Right lobe of liver (tissue), 6 donors: Measurements from ENCODE around the gene PML. TPM values are rescaled to one million over a fixed set of nuclear protein-coding genes. Genes with fewer than 3 reads are reported as not detected.

Experiments
- ATAC-seq, 4 donors: fragments of 200-7000 bp; cut with Tn5 transposase; one replicate each; pipeline ENCODE4 v1.9.1; 2020; ENCODE audit warnings: mild to moderate bottlenecking in 4 of 4, moderate library complexity in 4 of 4
- DNase-seq, 3 donors: peaks; one replicate each; pipeline ENCODE4 v3.0.0-alpha.2; 2020
- H3K27ac ChIP-seq, 3 donors: fragments of 200-600 bp; one replicate each; pipeline ENCODE4 v1.8.0; 2022
- H3K27me3 ChIP-seq, 2 donors: fragments of 200-600 bp; one replicate each; pipeline ENCODE4 v1.8.0; 2022
- H3K36me3 ChIP-seq, 4 donors: fragments of 200-600 bp; sonication (generic) in 1 of 4; one replicate each; pipeline versions ENCODE4 v1.5.1 to v1.8.0; 2017 to 2022; ENCODE audit warnings: control low read depth in 1 of 4
- H3K4me1 ChIP-seq, 4 donors: fragments of 200-600 bp; sonication (generic) in 1 of 4; one replicate each; pipeline versions ENCODE4 v1.5.1 to v1.8.0; 2017 to 2022; ENCODE audit warnings: control low read depth in 1 of 4
- H3K4me3 ChIP-seq, 3 donors: fragments of 200-600 bp; one replicate each; pipeline ENCODE4 v1.8.0; 2022
- H3K9me3 ChIP-seq, 4 donors: fragments of 200-600 bp; sonication (generic) in 1 of 4; one replicate each; pipeline versions ENCODE4 v1.5.1 to v1.8.0; 2017 to 2022; ENCODE audit warnings: control low read depth in 1 of 4
- POLR2A ChIP-seq: fragments of 450-650 bp; IDR thresholded peaks from one replicate; pipeline ENCODE4 v1.6.1; 2017; ENCODE audit warnings: antibody characterized with exemption, mild to moderate bottlenecking
- WGBS: methylation state at CpG from one replicate; pipeline ENCODE4 v1.1.6; 2018; ENCODE audit warnings: low coverage, low lambda C conversion rate; ENCODE audit not compliant: insufficient coverage; ENCODE audit errors: missing lambda C conversion rate; 5-methylcytosine and 5-hydroxymethylcytosine counted together
- intact Hi-C, 2 donors: fragments of 100-400 bp; cut with DNase I; formaldehyde crosslinking; loops; one replicate each; pipeline versions ENCODE4 v1.11.2 to v1.14.1; 2022
- total RNA-seq, 6 experiments: library from RNA; depleted of rRNA in 2 of 6; stranded (reverse); fragments of >200 nt in 2 of 6; fragmentation: NEBNext Ultra II Directional in 3 of 6; extraction: Animal tissue kit (Norgen Biotek cat#: 25700) in 3 of 6; gene quantifications; one replicate each; pipeline versions ENCODE4 v1.1.0 to v1.2.4, GENCODE V29; 2016 to 2023
- TF ChIP-seq, protein P1 (sequence below), 4 donors: fragments of 200-600 bp in 3 of 4; fragments of 450-650 bp in 1 of 4; IDR thresholded peaks; one replicate each; pipeline versions ENCODE4 v1.5.1 to v1.8.0; 2016 to 2022; ENCODE audit warnings: antibody characterized with exemption in 4 of 4, mild to moderate bottlenecking in 2 of 4
- donor health status: DM: no; HTN: yes; CAD: no.
- donor health status: DM: no; HTN: no; CAD: no.
- donor health status: DM: no; HTN: no; CAD: no.
- donor health status: DM: no; HTN: yes; CAD: no.
- donor health status: DM: no; HTN: yes; CAD: no.

The PML gene
- total RNA-seq, 6 experiments from 2014 or later: 10.8 to 36.1 (median 16.7) TPM

DNA sequence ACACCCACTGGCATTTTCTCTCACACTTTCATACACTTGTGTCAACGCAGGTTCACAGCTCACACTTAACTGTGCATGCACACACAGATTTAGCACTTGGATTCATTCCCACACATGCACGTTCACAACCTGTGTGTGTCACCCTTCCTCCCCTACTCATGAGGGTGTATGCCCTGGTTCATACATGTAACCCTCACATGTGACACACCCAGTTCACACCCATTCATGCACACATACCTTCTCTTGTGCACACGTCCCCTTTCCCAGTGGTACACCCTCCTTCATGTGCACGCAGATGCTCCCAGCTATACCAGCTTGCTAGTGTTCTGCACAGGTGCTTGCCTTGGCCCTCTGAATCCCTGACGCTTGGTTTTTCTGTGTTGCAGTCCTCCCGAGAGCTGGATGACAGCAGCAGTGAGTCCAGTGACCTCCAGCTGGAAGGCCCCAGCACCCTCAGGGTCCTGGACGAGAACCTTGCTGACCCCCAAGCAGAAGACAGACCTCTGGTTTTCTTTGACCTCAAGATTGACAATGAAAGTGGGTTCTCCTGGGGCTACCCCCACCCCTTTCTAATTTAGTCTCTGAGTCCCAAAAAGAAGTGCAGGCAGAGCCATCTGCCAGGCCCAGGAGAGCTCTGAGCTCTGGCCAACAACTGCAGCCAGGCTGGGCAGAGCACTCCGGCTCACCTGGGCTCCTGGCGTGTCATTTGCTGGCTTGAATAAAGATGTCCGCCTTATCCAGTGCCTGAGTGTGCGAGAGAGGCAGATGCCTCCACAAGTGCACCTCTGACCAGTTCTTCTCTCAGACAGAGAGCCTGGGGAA lies 48.3 kb downstream of the PML start:
- no peaks in the 10 kb centered on the region for H3K9me3 ChIP-seq
- intact Hi-C loops: no loop called here
- ATAC-seq: no peak
- no peak overlapping the region for H3K27ac ChIP-seq
- H3K4me1 ChIP-seq: no peaks in the 10 kb centered on the region
- H3K4me3 ChIP-seq: no peak overlapping the region
- DNase-seq: no peak
- 79% methylated on average over 6 of the region's 11 CpGs for WGBS
- no peak for TF ChIP-seq POLR2A
- TF ChIP-seq, protein P1, sequence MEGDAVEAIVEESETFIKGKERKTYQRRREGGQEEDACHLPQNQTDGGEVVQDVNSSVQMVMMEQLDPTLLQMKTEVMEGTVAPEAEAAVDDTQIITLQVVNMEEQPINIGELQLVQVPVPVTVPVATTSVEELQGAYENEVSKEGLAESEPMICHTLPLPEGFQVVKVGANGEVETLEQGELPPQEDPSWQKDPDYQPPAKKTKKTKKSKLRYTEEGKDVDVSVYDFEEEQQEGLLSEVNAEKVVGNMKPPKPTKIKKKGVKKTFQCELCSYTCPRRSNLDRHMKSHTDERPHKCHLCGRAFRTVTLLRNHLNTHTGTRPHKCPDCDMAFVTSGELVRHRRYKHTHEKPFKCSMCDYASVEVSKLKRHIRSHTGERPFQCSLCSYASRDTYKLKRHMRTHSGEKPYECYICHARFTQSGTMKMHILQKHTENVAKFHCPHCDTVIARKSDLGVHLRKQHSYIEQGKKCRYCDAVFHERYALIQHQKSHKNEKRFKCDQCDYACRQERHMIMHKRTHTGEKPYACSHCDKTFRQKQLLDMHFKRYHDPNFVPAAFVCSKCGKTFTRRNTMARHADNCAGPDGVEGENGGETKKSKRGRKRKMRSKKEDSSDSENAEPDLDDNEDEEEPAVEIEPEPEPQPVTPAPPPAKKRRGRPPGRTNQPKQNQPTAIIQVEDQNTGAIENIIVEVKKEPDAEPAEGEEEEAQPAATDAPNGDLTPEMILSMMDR (IDR thresholded peaks at IDR 0.05): no peak
- no peaks in the 10 kb centered on the region for H3K27me3 ChIP-seq
- peaks cover 0 to 5% (median 0%) of the 10 kb centered on the region in 4 donors for H3K36me3 ChIP-seq

DNA sequence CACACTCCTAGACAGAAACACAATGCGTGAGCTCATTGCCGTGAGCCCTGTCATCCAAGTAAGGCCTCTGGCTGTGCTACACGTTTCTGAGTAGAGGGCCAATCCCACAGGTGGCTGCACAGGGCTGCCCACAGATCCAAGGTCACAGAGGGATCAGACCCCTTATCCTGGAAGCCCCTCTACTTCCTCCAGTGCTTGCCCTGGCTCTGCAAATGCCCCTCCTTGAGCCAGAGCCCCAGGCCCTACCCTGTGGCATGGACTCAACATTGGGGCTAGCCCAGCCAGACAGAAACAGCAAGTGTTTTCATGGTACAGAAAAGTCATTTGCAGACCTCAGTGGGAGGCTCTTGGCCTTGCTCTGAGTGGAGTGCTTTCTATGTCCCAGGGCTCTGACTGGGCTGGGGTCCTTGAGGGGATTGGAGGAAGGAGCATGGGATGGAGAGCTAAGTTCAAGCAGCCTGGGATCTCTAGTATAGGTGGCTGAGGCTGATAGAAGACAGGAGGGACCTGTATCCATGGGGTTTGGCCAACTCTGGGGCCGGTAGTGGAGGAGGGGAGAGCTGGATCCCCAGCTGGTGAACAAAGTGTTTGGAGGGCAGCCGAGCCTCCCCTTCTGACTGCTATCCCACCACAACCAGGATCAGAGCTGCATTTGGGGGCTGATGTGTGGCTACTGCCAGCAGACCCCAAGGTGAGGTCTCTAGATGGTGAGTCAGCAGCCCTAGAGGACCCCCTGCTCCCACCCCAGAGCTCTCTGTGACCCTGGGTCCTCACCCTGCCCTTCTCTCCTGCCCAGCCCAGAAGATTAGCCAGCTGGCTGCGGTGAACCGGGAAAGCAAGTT lies 49.1 kb downstream of the PML start:
- DNase-seq (peak in 1 of 3 donors; percentile 38), ATAC-seq (no peak)
- Histone ChIP-seq H3K36me3 (peaks cover 0 to 5% (median 0%) of the 10 kb centered on the region in 4 donors), H3K27me3 (no peaks in the 10 kb centered on the region), H3K9me3 (no peaks in the 10 kb centered on the region), H3K4me3 (no peak overlapping the region), H3K27ac (no peak overlapping the region), H3K4me1 (no peaks in the 10 kb centered on the region)
- TF ChIP-seq, protein P1 (IDR thresholded peaks at IDR 0.05): no peak
- no peak for TF ChIP-seq POLR2A
- intact Hi-C loops: no loop called here
- no CpG with 5 or more reads among the region's 7 CpGs for WGBS

DNA sequence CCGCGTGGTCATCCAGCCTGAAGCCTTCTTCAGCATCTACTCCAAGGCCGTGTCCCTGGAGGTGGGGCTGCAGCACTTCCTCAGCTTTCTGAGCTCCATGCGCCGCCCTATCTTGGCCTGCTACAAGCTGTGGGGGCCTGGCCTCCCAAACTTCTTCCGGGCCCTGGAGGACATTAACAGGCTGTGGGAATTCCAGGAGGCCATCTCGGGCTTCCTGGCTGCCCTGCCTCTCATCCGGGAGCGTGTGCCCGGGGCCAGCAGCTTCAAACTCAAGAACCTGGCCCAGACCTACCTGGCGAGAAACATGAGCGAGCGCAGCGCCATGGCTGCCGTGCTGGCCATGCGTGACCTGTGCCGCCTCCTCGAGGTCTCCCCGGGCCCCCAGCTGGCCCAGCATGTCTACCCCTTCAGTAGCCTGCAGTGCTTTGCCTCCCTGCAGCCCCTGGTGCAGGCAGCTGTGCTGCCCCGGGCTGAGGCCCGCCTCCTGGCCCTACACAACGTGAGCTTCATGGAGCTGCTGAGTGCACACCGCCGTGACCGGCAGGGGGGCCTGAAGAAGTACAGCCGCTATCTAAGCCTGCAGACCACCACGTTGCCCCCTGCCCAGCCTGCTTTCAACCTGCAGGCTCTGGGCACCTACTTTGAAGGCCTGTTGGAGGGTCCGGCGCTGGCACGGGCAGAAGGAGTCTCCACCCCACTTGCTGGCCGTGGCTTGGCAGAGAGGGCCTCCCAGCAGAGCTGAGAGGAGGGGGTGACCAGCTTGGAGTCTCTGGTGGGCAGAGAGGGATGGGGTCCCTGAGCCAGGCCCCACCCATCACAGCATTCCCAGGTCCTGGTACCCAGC lies 50.0 kb downstream of the PML start:
- Histone ChIP-seq H3K4me1 (no peaks in the 10 kb centered on the region), H3K36me3 (peaks cover 0 to 5% (median 0%) of the 10 kb centered on the region in 4 donors), H3K27me3 (no peaks in the 10 kb centered on the region), H3K4me3 (no peak overlapping the region), H3K27ac (no peak overlapping the region), H3K9me3 (no peaks in the 10 kb centered on the region)
- DNase-seq (peak in 1 of 3 donors; percentile 46), ATAC-seq (peak in 1 of 4 donors; percentile 23)
- intact Hi-C loops: no loop called here
- TF ChIP-seq, protein P1 (IDR thresholded peaks at IDR 0.05): no peak
- no peak for TF ChIP-seq POLR2A
- WGBS: 97% methylated on average over 9 of the region's 31 CpGs

DNA sequence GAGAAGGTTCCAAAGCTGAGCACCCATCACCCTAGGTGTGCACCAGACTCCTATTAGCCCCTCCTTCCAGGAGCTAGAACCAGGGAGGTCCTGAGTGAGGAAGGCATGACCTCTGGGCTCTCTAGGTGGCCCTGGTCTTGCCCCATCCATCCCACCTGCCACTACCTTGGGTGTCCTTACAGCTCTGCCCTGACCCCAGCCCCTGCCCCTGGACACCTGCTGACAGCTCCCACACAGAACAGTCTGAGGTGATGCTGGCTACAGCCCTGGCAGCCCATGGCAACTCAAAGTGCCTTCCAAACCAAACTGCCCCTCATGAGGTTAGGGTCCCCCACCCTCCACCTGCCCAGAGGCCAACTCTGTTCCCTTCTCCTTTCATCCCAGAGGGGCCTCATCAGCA lies 50.7 kb downstream of the PML start:
- H3K9me3 ChIP-seq: no peaks in the 10 kb centered on the region
- no peaks in the 10 kb centered on the region for H3K27me3 ChIP-seq
- ATAC-seq (no peak), DNase-seq (peak in 1 of 3 donors; percentile 43)
- intact Hi-C loops: no loop called here
- peaks cover 0 to 5% (median 0%) of the 10 kb centered on the region in 4 donors for H3K36me3 ChIP-seq
- H3K4me3 ChIP-seq: no peak overlapping the region
- H3K27ac ChIP-seq: no peak overlapping the region
- H3K4me1 ChIP-seq: no peaks in the 10 kb centered on the region
- TF ChIP-seq POLR2A: no peak
- TF ChIP-seq, protein P1 (IDR thresholded peaks at IDR 0.05): no peak
